Gastroesophageal sphincter (tissue), 4 donors: ENCODE results near the gene VIPR1. TPM values are rescaled to one million over a fixed set of nuclear protein-coding genes. Genes with fewer than 3 reads are reported as not detected.

Experiments used
- ATAC-seq: fragments of 150-250 bp; one replicate; pipeline ENCODE4 v1.9.1; 2016; ENCODE audit warnings: mild to moderate bottlenecking, moderate library complexity
- H3K27ac ChIP-seq, 4 donors: fragments of 200-600 bp; sonication (generic) in 3 of 4; 1 replicate in 3 of 4; 2 replicates in 1 of 4; pipeline ENCODE4 v1.5.1; 2016 to 2019
- H3K27me3 ChIP-seq: fragments of 200-600 bp; sonication (generic); one replicate; pipeline ENCODE4 v1.5.1; 2019
- H3K36me3 ChIP-seq, 2 donors: fragments of 200-600 bp; sonication (generic); one replicate each; pipeline ENCODE4 v1.5.1; 2019; ENCODE audit warnings: control low read depth in 1 of 2
- H3K4me1 ChIP-seq, 3 donors: fragments of 200-600 bp; sonication (generic); 1 replicate in 2 of 3; 2 replicates in 1 of 3; pipeline ENCODE4 v1.5.1; 2016 to 2019; ENCODE audit warnings: control low read depth in 2 of 3
- H3K4me3 ChIP-seq, 2 donors: fragments of 200-600 bp; sonication (generic); one replicate each; pipeline ENCODE4 v1.5.1; 2019; ENCODE audit warnings: mild to moderate bottlenecking in 1 of 2, moderate library complexity in 1 of 2
- H3K9me3 ChIP-seq, 3 donors: fragments of 200-600 bp; sonication (generic); one replicate each; pipeline ENCODE4 v1.5.1; 2017 to 2019; ENCODE audit warnings: control low read depth in 2 of 3
- CTCF ChIP-seq, 4 experiments: fragments of 200-600 bp in 2 of 4; fragments of 450-650 bp in 2 of 4; sonication (generic) in 1 of 4; IDR thresholded peaks; one replicate each; pipeline ENCODE4 v1.5.1; 2017 to 2019; ENCODE audit warnings: antibody characterized with exemption in 4 of 4, mild to moderate bottlenecking in 2 of 4, moderate library complexity in 2 of 4
- EP300 ChIP-seq: sonication (generic); formaldehyde crosslinking; IDR thresholded peaks from one replicate; pipeline ENCODE4 v1.6.1; 2017; ENCODE audit warnings: antibody characterized with exemption, mild to moderate bottlenecking
- POLR2A ChIP-seq, 2 donors: fragments of 450-650 bp; IDR thresholded peaks; one replicate each; pipeline ENCODE4 v1.6.1; 2017; ENCODE audit warnings: antibody characterized with exemption in 2 of 2, mild to moderate bottlenecking in 2 of 2, moderate library complexity in 1 of 2
- POLR2AphosphoS5 ChIP-seq: sonication (generic); formaldehyde crosslinking; IDR thresholded peaks from one replicate; pipeline ENCODE4 v1.6.1; 2017; ENCODE audit warnings: antibody characterized with exemption
- WGBS, 2 donors: methylation state at CpG; one replicate each; pipeline ENCODE4 v1.1.5; 2018; ENCODE audit warnings: low coverage in 1 of 2; 5-methylcytosine and 5-hydroxymethylcytosine counted together
- total RNA-seq, 4 donors: library from RNA; depleted of rRNA; stranded (reverse); fragments of >200 nt; gene quantifications; one replicate each; pipeline ENCODE4 v1.1.0, GENCODE V29; 2016

VIPR1 gene
- total RNA-seq, 4 donors from 2014 or later, result 3.8 to 9.5 (median 5.9) TPM

- no peaks in the 10 kb centered on the region for H3K9me3 ChIP-seq
- peaks cover 3 to 48% (median 12%) of the 10 kb centered on the region in 3 donors for H3K4me1 ChIP-seq
- WGBS, 2 donors, result 14 to 60% methylated on average over 1 to 9 of the region's 12 CpGs
- peak; percentile 65 for ATAC-seq
- peak overlapping the region in 3 of 4 donors; percentile 63 to 69 (median 68) for H3K27ac ChIP-seq
- H3K4me3 ChIP-seq, result no peak overlapping the region
- H3K36me3 ChIP-seq, result peaks cover 0 to 21% of the 10 kb centered on the region in 2 donors
- TF ChIP-seq EP300 (no peak), POLR2AphosphoS5 (no peak), CTCF (IDR thresholded peaks at IDR 0.05) (peak in 2 of 4 experiments; percentile 30 to 41)
- no peaks in the 10 kb centered on the region for H3K27me3 ChIP-seq
Observed at GRCh38 chr3:42544492-42545283, 42.2 kb downstream of the VIPR1 start.

- peak overlapping the region in 3 of 4 donors; percentile 37 to 68 (median 60) for H3K27ac ChIP-seq
- no peaks in the 10 kb centered on the region for H3K27me3 ChIP-seq
- H3K4me1 ChIP-seq, result peaks cover 3 to 46% (median 12%) of the 10 kb centered on the region in 3 donors
- peaks cover 0 to 28% of the 10 kb centered on the region in 2 donors for H3K36me3 ChIP-seq
- 74% methylated on average over 3 of the region's 5 CpGs; no CpG with 5 or more reads in 1 of the 2 donors for WGBS, 2 donors
- no peak for TF ChIP-seq EP300
- TF ChIP-seq CTCF (IDR thresholded peaks at IDR 0.05), result no peak
- no peak for TF ChIP-seq POLR2AphosphoS5
- no peak for TF ChIP-seq POLR2A (IDR thresholded peaks at IDR 0.05)
- no peak overlapping the region for H3K4me3 ChIP-seq
- H3K9me3 ChIP-seq, result no peaks in the 10 kb centered on the region
- ATAC-seq, result no peak
Observed at GRCh38 chr3:42545284-42545900, 42.9 kb downstream of the VIPR1 start.

DNA sequence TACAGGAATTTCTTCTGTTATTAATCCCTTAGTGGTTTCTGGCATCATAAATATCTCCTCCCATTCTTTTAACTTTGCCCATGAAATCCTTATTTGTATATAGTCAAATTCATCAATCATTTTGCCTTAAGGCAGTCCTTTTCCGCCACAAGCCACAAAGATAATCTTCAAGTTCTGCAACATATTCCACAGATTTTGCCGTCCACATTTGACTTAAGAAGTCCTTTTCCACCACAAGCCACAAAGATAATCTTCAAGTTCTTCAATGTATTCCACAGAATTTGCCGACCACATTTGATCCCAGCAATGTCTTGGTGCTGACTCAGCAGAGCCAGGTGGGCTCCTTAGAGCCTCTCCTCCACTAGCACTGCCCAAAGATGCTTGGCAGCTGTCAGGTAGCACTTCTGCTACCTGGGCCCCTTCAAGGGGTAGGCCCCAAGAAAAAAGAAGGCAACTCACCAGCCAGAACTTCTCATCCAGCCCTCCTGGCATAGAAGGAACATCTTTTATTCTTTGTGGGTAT is 44.3 kb downstream of the VIPR1 start:
- H3K4me3 ChIP-seq, result no peak overlapping the region
- no peak overlapping the region for H3K27ac ChIP-seq
- peaks cover 0 to 42% of the 10 kb centered on the region in 2 donors for H3K36me3 ChIP-seq
- ATAC-seq, result no peak
- no peaks in the 10 kb centered on the region for H3K9me3 ChIP-seq
- TF ChIP-seq EP300, result no peak
- TF ChIP-seq POLR2A (IDR thresholded peaks at IDR 0.05), result no peak
- no peak for TF ChIP-seq CTCF (IDR thresholded peaks at IDR 0.05)
- no peak for TF ChIP-seq POLR2AphosphoS5
- H3K27me3 ChIP-seq, result no peaks in the 10 kb centered on the region
- peaks cover 3 to 51% (median 12%) of the 10 kb centered on the region in 3 donors for H3K4me1 ChIP-seq
- WGBS, 2 donors, result 81 to 90% methylated on average over 3 of the region's 3 CpGs

GRCh38 chr3:42547401-42547945 is 45.0 kb downstream of the VIPR1 start:
- peak overlapping the region in 1 of 4 donors; percentile 1 for H3K27ac ChIP-seq
- H3K4me1 ChIP-seq, result peaks cover 3 to 56% (median 12%) of the 10 kb centered on the region in 3 donors
- no peak overlapping the region for H3K4me3 ChIP-seq
- H3K36me3 ChIP-seq, result peaks cover 0 to 49% of the 10 kb centered on the region in 2 donors
- 50 to 88% methylated on average over 1 to 2 of the region's 7 CpGs for WGBS, 2 donors
- peak; percentile 58 for ATAC-seq
- H3K9me3 ChIP-seq, result no peaks in the 10 kb centered on the region
- TF ChIP-seq EP300 (no peak), POLR2AphosphoS5 (no peak), CTCF (IDR thresholded peaks at IDR 0.05) (peak; percentile 81 to 94 (median 87)), POLR2A (IDR thresholded peaks at IDR 0.05) (no peak)
- H3K27me3 ChIP-seq, result no peaks in the 10 kb centered on the region
